ENCODE data around the gene APBB2. TPM values are rescaled to one million over a fixed set of nuclear protein-coding genes. Genes with fewer than 3 reads are reported as not detected.

The APBB2 gene
- total and polyA plus RNA-seq, 2 of the 8 experiments (the other 6 are each of a cell fraction or from before 2014, with no cell fraction given) = 58.7 to 59.4 TPM

DNA sequence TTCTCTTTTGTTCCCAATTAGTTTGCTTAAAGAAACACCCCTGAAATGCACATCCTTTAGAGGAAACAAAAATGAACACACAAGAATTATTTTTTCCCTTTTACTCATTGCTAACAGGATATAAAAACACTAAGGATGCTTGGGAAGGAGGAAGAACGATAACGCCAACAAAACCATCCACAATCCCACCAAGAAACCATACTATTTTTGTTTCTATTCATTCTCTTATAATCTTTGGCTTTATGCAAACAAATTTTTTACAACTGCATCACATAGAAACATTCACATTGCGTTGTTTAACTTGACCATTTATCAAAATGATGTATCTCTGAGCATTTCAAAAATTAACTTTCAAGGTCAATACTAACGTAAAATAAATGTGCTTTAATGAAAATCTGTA lies 12.0 kb downstream of the APBB2 start:
- Histone ChIP-seq H3K56ac (replicated peaks; ENCODE audit: insufficient read length, low read depth, low read length) (no peak overlapping the region), H2AK5ac (ENCODE audit: low read depth, low read length) (no peak overlapping the region), H2BK15ac (ENCODE audit: low read length) (no peak overlapping the region), H3K27me3 (replicated peaks in 1 of 4; ENCODE audit: control insufficient read depth in 3 of 4, extremely low read depth in 1 of 4, insufficient read depth in 3 of 4, low read length in 3 of 4) (no peaks in the 10 kb centered on the region), H3K27ac (ENCODE audit: low read depth, low read length) (no peak overlapping the region), H3K4me3 (ENCODE audit: extremely low read depth in 1 of 4, insufficient read depth in 2 of 4, low read depth in 3 of 4, low read length in 4 of 4) (no peak overlapping the region), H3K4me1 (replicated peaks in 1 of 4; ENCODE audit: control insufficient read depth in 3 of 4, insufficient read depth in 4 of 4, low read length in 3 of 4) (peaks cover 0 to 5% (median 0%) of the 10 kb centered on the region in 4 experiments; a peak in 2 of 7 replicates), H3K79me2 (ENCODE audit: control insufficient read depth in 1 of 2, insufficient read depth in 2 of 2, low read length in 2 of 2) (peaks cover 9 to 93% of the 10 kb centered on the region in 2 experiments), H3K79me1 (ENCODE audit: low read depth, low read length) (peaks cover 7% of the 10 kb centered on the region), H2BK20ac (ENCODE audit: low read length) (no peak overlapping the region), H2AFZ (ENCODE audit: low read length) (no peak overlapping the region), H3K14ac (ENCODE audit: insufficient read length) (no peak overlapping the region), H3K18ac (ENCODE audit: extremely low read depth, low read length) (no peak overlapping the region), H4K91ac (replicated peaks; ENCODE audit: insufficient read length, low read length) (no peak overlapping the region), H3K9ac (replicated peaks in 1 of 4; ENCODE audit: extremely low read depth in 1 of 4, low read depth in 3 of 4, low read length in 3 of 4) (no peak overlapping the region), H3K23me2 (ENCODE audit: low read depth, low read length) (no peaks in the 10 kb centered on the region), H4K8ac (ENCODE audit: extremely low read depth, insufficient read depth, low read length) (no peak overlapping the region), H3K9me3 (ENCODE audit: insufficient read depth in 2 of 2, low read depth in 1 of 2, low read length in 1 of 2) (no peaks in the 10 kb centered on the region), H2BK120ac (replicated peaks; ENCODE audit: low read depth, low read length) (no peak overlapping the region), H2BK12ac (ENCODE audit: low read depth, low read length) (no peak overlapping the region), H4K20me1 (replicated peaks in 1 of 2; ENCODE audit: control insufficient read depth in 1 of 2, insufficient read depth in 2 of 2, low read length in 2 of 2) (peaks cover 0 to 3% of the 10 kb centered on the region in 2 experiments), H3K36me3 (ENCODE audit: control insufficient read depth in 2 of 4, insufficient read depth in 4 of 4, low read length in 3 of 4) (no peaks in the 10 kb centered on the region), H3K23ac (ENCODE audit: insufficient read length) (no peak overlapping the region), H3K4ac (replicated peaks; ENCODE audit: insufficient read length, low read depth, low read length) (no peak overlapping the region), H2BK5ac (ENCODE audit: low read depth, low read length) (no peak overlapping the region), H4K5ac (ENCODE audit: insufficient read length, low read depth, low read length) (no peak overlapping the region), H3K4me2 (ENCODE audit: insufficient read depth in 1 of 2, low read depth in 2 of 2, low read length in 2 of 2) (no peak overlapping the region)
- ChIA-PET CTCF (ENCODE audit: partially characterized antibody) (interaction anchor here (0.7 to 6.7 kb wide), 5 partner anchors 9 to 293 kb away, joined by 3 to 27 read pairs (median 9); no protein-coding TSS in a partner anchor), POLR2A (ENCODE audit: partially characterized antibody) (interaction anchor here (1.3 kb wide), 2 partner anchors 12 to 64 kb away, joined by 3 to 4 read pairs; partner anchors contain the start of gene APBB2)
- FAIRE-seq (no peak), DNase-seq (ENCODE audit: low read depth in 1 of 2, low spot score in 2 of 2) (no peak)
- 96% methylated on average over 4 of the region's 4 CpGs; no CpG with 5 or more reads in 1 of the 2 experiments for WGBS, 2 experiments (ENCODE audit: extremely low coverage in 1 of 2, insufficient coverage in 1 of 2, insufficient read length in 1 of 2, insufficient replicate concordance in 2 of 2, low coverage in 1 of 2, low lambda C conversion rate in 2 of 2, missing lambda C conversion rate in 1 of 2)
- no peak for TF ChIP-seq RAD21 (IDR thresholded peaks at IDR 0.05 in 1 of 2, conservative IDR thresholded peaks at IDR 0.05 in 1 of 2; ENCODE audit: low read depth in 2 of 2, low read length in 2 of 2)
- TF ChIP-seq SRF (IDR thresholded peaks at IDR 0.05; ENCODE audit: low read depth, low read length) = no peak
- no peak for TF ChIP-seq RFX5 (IDR thresholded peaks at IDR 0.05; ENCODE audit: borderline replicate concordance, low read depth, low read length)
- no peak for TF ChIP-seq TEAD4 (IDR thresholded peaks at IDR 0.05; ENCODE audit: low read depth, low read length)
- TF ChIP-seq ZNF274 (IDR thresholded peaks at IDR 0.05; ENCODE audit: borderline replicate concordance, extremely low read depth, low read length) = no peak
- TF ChIP-seq EZH2 (IDR thresholded peaks at IDR 0.05; ENCODE audit: low read depth, low read length, severe bottlenecking) = no peak
- TF ChIP-seq JUN (IDR thresholded peaks at IDR 0.05; ENCODE audit: low read depth, low read length) = no peak
- no peak for TF ChIP-seq KDM1A (IDR thresholded peaks at IDR 0.05; ENCODE audit: borderline replicate concordance, low read length)
- TF ChIP-seq, protein P1, sequence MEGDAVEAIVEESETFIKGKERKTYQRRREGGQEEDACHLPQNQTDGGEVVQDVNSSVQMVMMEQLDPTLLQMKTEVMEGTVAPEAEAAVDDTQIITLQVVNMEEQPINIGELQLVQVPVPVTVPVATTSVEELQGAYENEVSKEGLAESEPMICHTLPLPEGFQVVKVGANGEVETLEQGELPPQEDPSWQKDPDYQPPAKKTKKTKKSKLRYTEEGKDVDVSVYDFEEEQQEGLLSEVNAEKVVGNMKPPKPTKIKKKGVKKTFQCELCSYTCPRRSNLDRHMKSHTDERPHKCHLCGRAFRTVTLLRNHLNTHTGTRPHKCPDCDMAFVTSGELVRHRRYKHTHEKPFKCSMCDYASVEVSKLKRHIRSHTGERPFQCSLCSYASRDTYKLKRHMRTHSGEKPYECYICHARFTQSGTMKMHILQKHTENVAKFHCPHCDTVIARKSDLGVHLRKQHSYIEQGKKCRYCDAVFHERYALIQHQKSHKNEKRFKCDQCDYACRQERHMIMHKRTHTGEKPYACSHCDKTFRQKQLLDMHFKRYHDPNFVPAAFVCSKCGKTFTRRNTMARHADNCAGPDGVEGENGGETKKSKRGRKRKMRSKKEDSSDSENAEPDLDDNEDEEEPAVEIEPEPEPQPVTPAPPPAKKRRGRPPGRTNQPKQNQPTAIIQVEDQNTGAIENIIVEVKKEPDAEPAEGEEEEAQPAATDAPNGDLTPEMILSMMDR (IDR thresholded peaks at IDR 0.05; ENCODE audit: control extremely low read depth in 1 of 3, insufficient read depth in 1 of 3, low read depth in 1 of 3, low read length in 3 of 3) = no peak
- no peak for TF ChIP-seq POLR2A (IDR thresholded peaks at IDR 0.05; ENCODE audit: control extremely low read depth in 1 of 2, low read depth in 2 of 2, low read length in 2 of 2)
- TF ChIP-seq SAP30 (IDR thresholded peaks at IDR 0.05; ENCODE audit: insufficient read depth, insufficient replicate concordance, low read length) = no peak

Measured in H1 (cell line).